Thoracic aorta (tissue), 2 donors: ENCODE measurements around the gene PDE4B. TPM values are rescaled to one million over a fixed set of nuclear protein-coding genes. Genes with fewer than 3 reads are reported as not detected.

Experiments
- ATAC-seq: fragments of 150-250 bp; one replicate; pipeline ENCODE4 v1.8.0; 2017; ENCODE audit warnings: low read depth; ENCODE audit not compliant: insufficient number of reproducible peaks, low FRiP score
- DNase-seq: peaks from one replicate; pipeline ENCODE4 v3.0.0-alpha.2; 2020; ENCODE audit warnings: low spot score
- H3K27ac ChIP-seq, 2 donors: fragments of 200-600 bp; sonication (generic); 1 replicate in 1 of 2; 2 replicates in 1 of 2; pipeline ENCODE4 v1.5.1; 2016; ENCODE audit warnings: mild to moderate bottlenecking in 2 of 2, moderate library complexity in 2 of 2
- H3K27me3 ChIP-seq: fragments of 200-600 bp; sonication (generic); replicated peaks from 2 replicates; pipeline ENCODE4 v1.6.0; 2016; ENCODE audit warnings: mild to moderate bottlenecking; ENCODE audit not compliant: insufficient read depth
- H3K36me3 ChIP-seq: fragments of 200-600 bp; sonication (generic); one replicate; pipeline ENCODE4 v1.5.1; 2016
- H3K4me1 ChIP-seq, 2 donors: fragments of 200-600 bp; sonication (generic); 1 replicate in 1 of 2; 2 replicates in 1 of 2; pipeline versions ENCODE4 v1.5.1 to v1.6.0; 2016; ENCODE audit warnings: low read depth in 2 of 2, mild to moderate bottlenecking in 1 of 2; ENCODE audit not compliant: control insufficient read depth in 1 of 2
- H3K4me3 ChIP-seq: fragments of 200-600 bp; sonication (generic); 2 replicates; pipeline ENCODE4 v1.5.1; 2016; ENCODE audit warnings: mild to moderate bottlenecking
- H3K9me3 ChIP-seq: fragments of 200-600 bp; sonication (generic); 2 replicates; pipeline ENCODE4 v1.5.1; 2016
- total RNA-seq, 2 donors: library from RNA; depleted of rRNA; stranded (reverse); fragments of >200 nt; gene quantifications; one replicate each; pipeline versions ENCODE4 v1.1.0 to v1.2.3, GENCODE V29; 2016
- TF ChIP-seq, protein P1 (sequence below): fragments of 200-600 bp; sonication (generic); IDR thresholded peaks from one replicate; pipeline ENCODE4 v1.5.1; 2019; ENCODE audit warnings: antibody characterized with exemption

PDE4B gene
- total RNA-seq, 2 donors from 2014 or later = 29.0 to 42.4 TPM

DNA sequence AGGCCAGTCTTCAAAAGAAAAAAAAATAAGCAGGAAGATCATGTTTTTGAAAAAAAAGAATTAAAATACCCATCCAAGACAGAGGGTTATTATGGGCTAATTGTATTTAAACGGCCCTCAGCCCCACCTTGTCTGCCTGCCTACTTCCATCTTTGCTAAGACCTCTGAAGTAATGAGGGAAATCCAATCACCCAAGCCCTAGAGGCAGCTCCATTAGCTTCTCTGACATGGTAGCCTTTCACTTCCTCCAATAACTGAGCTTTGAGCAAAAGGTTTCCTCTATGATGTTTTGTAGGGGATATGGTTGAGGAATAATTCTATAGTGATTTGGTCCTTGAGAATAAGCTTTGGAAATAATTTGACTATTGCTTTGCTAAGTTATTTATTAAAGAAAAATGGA, 563.1 kb downstream of the PDE4B start:
- DNase-seq = no peak
- TF ChIP-seq, protein P1, sequence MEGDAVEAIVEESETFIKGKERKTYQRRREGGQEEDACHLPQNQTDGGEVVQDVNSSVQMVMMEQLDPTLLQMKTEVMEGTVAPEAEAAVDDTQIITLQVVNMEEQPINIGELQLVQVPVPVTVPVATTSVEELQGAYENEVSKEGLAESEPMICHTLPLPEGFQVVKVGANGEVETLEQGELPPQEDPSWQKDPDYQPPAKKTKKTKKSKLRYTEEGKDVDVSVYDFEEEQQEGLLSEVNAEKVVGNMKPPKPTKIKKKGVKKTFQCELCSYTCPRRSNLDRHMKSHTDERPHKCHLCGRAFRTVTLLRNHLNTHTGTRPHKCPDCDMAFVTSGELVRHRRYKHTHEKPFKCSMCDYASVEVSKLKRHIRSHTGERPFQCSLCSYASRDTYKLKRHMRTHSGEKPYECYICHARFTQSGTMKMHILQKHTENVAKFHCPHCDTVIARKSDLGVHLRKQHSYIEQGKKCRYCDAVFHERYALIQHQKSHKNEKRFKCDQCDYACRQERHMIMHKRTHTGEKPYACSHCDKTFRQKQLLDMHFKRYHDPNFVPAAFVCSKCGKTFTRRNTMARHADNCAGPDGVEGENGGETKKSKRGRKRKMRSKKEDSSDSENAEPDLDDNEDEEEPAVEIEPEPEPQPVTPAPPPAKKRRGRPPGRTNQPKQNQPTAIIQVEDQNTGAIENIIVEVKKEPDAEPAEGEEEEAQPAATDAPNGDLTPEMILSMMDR = no peak
- H3K4me1 ChIP-seq = peaks cover 14 to 33% of the 10 kb centered on the region in 2 donors
- no peaks in the 10 kb centered on the region for H3K9me3 ChIP-seq
- H3K27ac ChIP-seq = no peak overlapping the region
- no peak overlapping the region for H3K4me3 ChIP-seq
- no peaks in the 10 kb centered on the region for H3K27me3 ChIP-seq
- no peaks in the 10 kb centered on the region for H3K36me3 ChIP-seq
- ATAC-seq = no peak

DNA sequence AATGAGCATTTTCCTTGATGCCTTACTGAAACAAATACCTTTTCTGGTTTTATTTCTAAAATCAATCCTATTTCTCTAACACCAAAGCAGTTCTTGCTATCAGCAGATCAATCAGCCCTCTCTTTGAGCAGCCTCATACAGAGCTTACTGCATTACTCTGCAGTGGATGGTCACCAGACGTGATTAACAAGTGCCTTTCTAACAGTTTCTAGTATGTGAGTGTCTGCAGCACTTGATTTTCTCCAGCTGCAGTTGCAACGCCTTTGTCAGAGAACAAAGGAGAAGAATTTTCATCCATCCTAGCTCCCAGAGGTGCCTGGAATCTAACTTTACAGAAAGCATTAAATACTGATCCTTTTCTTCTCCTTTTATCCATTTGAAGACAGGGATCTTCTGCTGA, 563.9 kb downstream of the PDE4B start:
- Histone ChIP-seq H3K36me3 (no peaks in the 10 kb centered on the region), H3K27ac (no peak overlapping the region), H3K4me1 (peaks cover 14 to 33% of the 10 kb centered on the region in 2 donors), H3K9me3 (no peaks in the 10 kb centered on the region), H3K27me3 (no peaks in the 10 kb centered on the region), H3K4me3 (no peak overlapping the region)
- TF ChIP-seq, protein P1 = no peak
- DNase-seq = no peak
- no peak for ATAC-seq

DNA sequence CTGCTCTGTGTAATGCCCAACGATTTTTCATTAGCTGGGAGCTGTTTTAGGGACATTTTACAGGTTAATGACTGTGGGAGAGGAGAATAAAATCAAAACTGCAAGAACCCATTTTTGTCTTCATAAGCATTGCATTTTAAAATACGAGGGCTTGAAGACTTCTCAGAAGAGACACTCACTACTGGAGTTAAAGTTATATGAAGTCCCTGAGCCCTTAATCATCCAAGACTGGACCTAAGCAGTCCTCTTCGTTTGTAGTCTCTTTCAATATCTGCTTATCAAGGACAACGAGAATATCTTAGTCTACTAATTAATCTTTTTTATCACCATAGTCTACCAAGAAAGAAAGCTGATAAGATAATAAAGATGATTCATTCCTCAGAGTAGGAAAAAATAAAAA, 564.3 kb downstream of the PDE4B start:
- Histone ChIP-seq H3K27ac (no peak overlapping the region), H3K4me1 (peaks cover 14 to 33% of the 10 kb centered on the region in 2 donors), H3K4me3 (no peak overlapping the region), H3K36me3 (no peaks in the 10 kb centered on the region), H3K27me3 (no peaks in the 10 kb centered on the region), H3K9me3 (no peaks in the 10 kb centered on the region)
- TF ChIP-seq, protein P1 = no peak
- DNase-seq = no peak
- ATAC-seq = no peak

DNA sequence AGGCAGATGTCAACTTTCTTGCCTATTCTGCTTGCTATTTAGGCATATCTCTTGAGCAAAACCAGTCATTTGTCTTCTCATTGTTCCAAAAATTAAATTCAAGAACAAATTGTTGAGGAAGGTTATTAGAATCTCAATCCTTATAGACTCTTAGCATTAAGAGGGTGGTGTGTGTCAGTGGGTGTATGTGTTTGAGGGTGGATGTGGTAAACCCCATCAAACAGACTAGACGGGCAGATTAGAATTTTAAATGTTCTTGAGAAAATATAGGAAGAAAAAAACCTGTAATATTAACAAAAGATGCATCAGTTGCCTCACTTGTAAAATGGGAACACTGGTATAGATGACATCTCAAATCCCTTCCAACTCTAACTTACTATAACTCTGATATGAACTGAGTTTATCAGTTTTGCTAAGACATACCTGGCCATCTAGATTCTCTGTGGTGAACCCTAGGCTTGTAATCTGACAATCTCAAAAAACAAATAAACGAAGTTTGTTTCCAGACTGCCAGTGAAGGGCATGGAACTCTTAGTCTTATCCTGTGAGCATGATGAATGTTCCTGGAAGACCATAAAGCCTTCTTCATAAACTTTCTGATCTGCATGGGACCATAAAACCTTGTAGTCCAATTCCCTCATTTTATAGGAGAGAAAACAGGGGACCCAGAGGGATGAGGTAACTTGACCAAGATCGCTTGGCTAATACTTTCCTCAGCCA, 564.9 kb downstream of the PDE4B start:
- Histone ChIP-seq H3K4me1 (peaks cover 14 to 26% of the 10 kb centered on the region in 2 donors), H3K4me3 (no peak overlapping the region), H3K27ac (no peak overlapping the region), H3K36me3 (no peaks in the 10 kb centered on the region), H3K9me3 (no peaks in the 10 kb centered on the region), H3K27me3 (no peaks in the 10 kb centered on the region)
- TF ChIP-seq, protein P1 = no peak
- no peak for DNase-seq
- no peak for ATAC-seq

DNA sequence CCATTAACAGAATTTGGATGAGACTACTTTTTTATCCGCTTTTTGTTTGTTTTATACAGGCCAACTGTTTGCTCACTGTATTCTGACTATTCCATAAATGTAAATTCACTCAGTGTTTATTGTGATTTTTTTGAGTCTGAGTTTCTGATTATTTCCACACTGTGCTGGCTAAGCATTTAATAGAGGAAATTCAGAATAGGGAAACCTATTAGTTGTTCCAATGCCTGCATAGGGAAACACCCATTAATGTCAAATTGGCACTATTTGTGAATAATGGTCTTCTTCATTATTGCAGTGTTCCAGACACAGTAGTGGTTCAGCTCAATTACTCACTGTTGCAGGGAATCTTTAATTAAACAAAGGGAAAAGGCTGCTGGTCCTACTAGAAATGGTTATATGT, 566.6 kb downstream of the PDE4B start:
- H3K9me3 ChIP-seq = no peaks in the 10 kb centered on the region
- H3K4me1 ChIP-seq = peaks cover 5 to 13% of the 10 kb centered on the region in 2 donors
- no peaks in the 10 kb centered on the region for H3K27me3 ChIP-seq
- no peaks in the 10 kb centered on the region for H3K36me3 ChIP-seq
- ATAC-seq (no peak), DNase-seq (no peak)
- H3K4me3 ChIP-seq = no peak overlapping the region
- TF ChIP-seq, protein P1 = no peak
- H3K27ac ChIP-seq = no peak overlapping the region
